Activated naive CD4-positive, alpha-beta T cell treated with anti-CD3 and anti-CD28 coated beads, Interleukin-2, amount 10 ng/mL, durations not matched to agents 7 days and 5 days (primary cell): ENCODE data around the gene HGFAC.

ENCODE experiments used
- CTCF ChIA-PET: fragments of 350-600 bp; sonication (Branson Sonifier 250); formaldehyde crosslinking; loops from one replicate; lab custom pipeline; 2021; ENCODE audit warnings: antibody characterized with exemption; lab: Charles Lee
- DNase-seq: peaks from one replicate; pipeline ENCODE4 v3.0.0-alpha.2; 2020
- H3K27ac Mint-ChIP-seq: one replicate; pipeline ENCODE4 v1.8.0; 2021; ENCODE audit warnings: mild to moderate bottlenecking, moderate library complexity, mixed read lengths
- H3K27me3 Mint-ChIP-seq: one replicate; pipeline ENCODE4 v1.8.0; 2021; ENCODE audit warnings: mild to moderate bottlenecking, mixed read lengths
- H3K36me3 Mint-ChIP-seq: one replicate; pipeline ENCODE4 v1.8.0; 2021; ENCODE audit warnings: mixed read lengths
- H3K4me1 Mint-ChIP-seq: one replicate; pipeline ENCODE4 v1.8.0; 2021; ENCODE audit warnings: mixed read lengths
- H3K4me3 Mint-ChIP-seq: one replicate; pipeline ENCODE4 v1.8.0; 2021; ENCODE audit warnings: mild to moderate bottlenecking, moderate library complexity, mixed read lengths
- H3K9me3 Mint-ChIP-seq: one replicate; pipeline ENCODE4 v1.8.0; 2021; ENCODE audit warnings: mixed read lengths

Gene HGFAC

DNA sequence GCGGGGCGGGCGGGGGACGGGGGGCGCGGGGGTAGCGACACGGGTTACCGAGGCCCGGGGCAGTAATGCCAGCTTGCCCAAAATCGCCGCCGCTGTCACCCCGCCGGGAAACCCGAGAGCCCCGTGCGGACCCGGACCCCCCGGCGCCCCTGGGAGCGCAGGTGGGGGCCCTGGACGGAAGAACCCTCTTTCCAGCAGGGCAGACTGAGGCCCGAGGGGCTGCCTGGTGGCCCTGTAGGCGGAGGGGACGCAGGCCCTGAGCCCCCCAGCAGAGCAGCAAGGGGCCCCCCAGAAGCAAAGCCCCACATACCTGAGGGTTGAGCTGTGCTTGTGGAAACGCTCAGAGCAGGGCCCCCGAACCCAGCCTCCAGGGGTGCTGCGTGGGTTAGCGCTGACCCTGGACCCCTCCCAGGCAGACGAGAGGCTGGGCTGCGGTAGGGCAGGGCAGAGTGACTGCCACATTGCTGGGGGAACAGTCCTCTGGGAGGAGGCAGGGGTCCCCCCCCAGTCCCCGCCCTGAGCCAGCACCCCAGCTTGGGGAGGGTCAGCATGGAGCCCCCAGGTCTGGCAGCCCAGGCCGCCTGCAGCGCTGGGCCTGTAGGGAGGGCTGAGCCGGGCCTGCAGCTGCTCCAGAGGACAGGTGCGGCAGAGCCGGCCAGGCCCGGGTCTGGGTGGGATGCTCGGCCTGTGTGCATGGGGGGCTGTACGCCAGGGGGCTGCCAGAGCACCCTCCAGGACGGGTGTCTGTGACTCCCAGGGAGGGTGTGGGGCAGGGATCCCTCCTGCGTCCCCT is 22.0 kb downstream of the HGFAC start:
- no peak overlapping the region for H3K27ac Mint-ChIP-seq
- CTCF ChIA-PET = no interaction called here
- no peak for DNase-seq
- no peak overlapping the region for H3K4me3 Mint-ChIP-seq
- H3K27me3 Mint-ChIP-seq = peaks cover 54% of the 10 kb centered on the region
- no peaks in the 10 kb centered on the region for H3K36me3 Mint-ChIP-seq
- H3K4me1 Mint-ChIP-seq = no peaks in the 10 kb centered on the region
- H3K9me3 Mint-ChIP-seq = no peaks in the 10 kb centered on the region

DNA sequence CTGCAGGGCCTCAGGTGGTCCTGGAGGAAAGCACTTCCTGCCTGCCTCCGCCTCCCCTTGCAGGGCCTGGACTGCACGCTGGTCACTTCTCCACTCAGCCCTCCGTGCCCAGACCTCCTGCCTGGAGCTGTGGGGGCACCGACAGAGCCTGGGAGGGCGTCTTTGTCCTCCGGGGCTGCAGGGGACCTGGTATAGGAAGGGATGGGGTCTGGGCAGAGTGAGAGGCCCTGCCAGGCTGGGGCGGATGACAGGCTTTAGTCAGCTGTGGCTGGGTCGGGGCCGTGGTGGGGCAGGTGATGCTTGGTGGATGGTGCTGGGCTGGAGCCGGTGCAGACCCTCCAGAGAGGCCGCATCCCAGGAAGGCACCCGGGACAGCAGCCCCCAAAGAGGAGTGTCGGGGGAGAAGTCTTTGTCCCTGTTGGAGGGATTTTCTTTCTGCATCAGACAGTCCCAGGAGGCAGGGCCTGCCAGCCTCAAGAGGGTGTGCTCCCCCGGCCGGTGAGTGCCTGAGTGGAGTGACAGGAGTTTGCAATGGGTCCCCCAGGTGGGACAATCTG is 22.7 kb downstream of the HGFAC start:
- no peaks in the 10 kb centered on the region for H3K9me3 Mint-ChIP-seq
- no peak overlapping the region for H3K4me3 Mint-ChIP-seq
- peaks cover 47% of the 10 kb centered on the region for H3K27me3 Mint-ChIP-seq
- no peaks in the 10 kb centered on the region for H3K36me3 Mint-ChIP-seq
- H3K4me1 Mint-ChIP-seq = no peaks in the 10 kb centered on the region
- no peak for DNase-seq
- no peak overlapping the region for H3K27ac Mint-ChIP-seq
- CTCF ChIA-PET = no interaction called here

GRCh38 chr4:3464911-3465697 is 23.3 kb downstream of the HGFAC start:
- CTCF ChIA-PET = no interaction called here
- Mint-ChIP-seq H3K9me3 (no peaks in the 10 kb centered on the region), H3K4me1 (no peaks in the 10 kb centered on the region), H3K36me3 (no peaks in the 10 kb centered on the region), H3K27ac (no peak overlapping the region), H3K4me3 (no peak overlapping the region), H3K27me3 (peaks cover 47% of the 10 kb centered on the region)
- no peak for DNase-seq

DNA sequence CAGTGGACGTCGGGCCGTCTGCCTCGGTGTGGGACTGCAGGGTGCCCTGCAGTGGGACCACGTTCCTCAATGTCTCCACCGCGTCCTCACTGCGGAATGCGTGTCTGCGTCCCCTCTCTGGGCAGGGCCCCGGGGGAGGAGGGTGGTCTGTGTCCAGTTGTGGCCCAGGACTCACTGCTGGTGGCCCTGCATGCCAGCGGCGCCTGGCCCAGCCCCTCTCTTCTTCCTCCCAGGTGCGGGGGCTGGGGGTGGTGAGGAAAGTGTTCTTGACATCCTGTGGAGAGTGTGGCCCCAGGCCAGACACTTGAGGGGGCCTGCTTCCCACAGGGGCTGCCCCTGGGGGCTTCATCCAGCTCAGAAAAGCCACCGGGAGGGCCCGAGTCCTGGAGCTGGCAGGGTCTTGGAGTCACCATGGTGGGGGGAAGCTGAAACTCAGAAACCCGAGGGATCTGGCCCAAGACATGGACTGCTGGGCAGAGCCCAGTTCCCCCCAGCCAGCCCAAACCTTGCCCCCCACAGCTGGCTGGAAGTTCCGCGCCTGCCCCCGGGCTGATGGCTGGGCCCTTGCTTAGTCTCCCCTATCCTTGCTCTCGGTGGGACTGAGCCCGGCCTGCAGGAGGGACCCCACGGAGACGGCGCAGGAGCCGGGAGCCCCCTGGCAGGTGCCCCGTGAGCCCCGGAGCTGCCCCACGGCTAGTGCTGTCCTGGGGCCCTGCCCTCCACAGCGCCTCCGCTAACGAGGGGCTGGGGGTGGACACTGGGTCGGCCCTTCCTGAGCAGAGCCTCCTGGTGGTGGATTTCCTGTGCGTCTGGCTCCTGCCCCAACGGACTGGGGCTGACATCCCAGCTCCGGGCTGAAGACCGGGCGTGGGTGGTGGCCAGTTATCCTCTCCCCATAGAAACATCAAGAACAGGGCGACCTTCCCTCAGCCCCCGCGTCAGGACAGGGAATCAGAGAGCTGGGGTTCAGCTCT is 24.2 kb downstream of the HGFAC start:
- H3K36me3 Mint-ChIP-seq = no peaks in the 10 kb centered on the region
- no peaks in the 10 kb centered on the region for H3K4me1 Mint-ChIP-seq
- peaks cover 42% of the 10 kb centered on the region for H3K27me3 Mint-ChIP-seq
- no peaks in the 10 kb centered on the region for H3K9me3 Mint-ChIP-seq
- no peak overlapping the region for H3K4me3 Mint-ChIP-seq
- CTCF ChIA-PET = no interaction called here
- no peak for DNase-seq
- H3K27ac Mint-ChIP-seq = no peak overlapping the region

GRCh38 chr4:3466691-3467600 is 25.2 kb downstream of the HGFAC start:
- H3K9me3 Mint-ChIP-seq = no peaks in the 10 kb centered on the region
- H3K4me3 Mint-ChIP-seq = no peak overlapping the region
- H3K27ac Mint-ChIP-seq = no peak overlapping the region
- peaks cover 33% of the 10 kb centered on the region for H3K27me3 Mint-ChIP-seq
- DNase-seq = no peak
- CTCF ChIA-PET = no interaction called here
- no peaks in the 10 kb centered on the region for H3K4me1 Mint-ChIP-seq
- H3K36me3 Mint-ChIP-seq = no peaks in the 10 kb centered on the region

GRCh38 chr4:3467601-3468031 is 25.8 kb downstream of the HGFAC start:
- H3K4me1 Mint-ChIP-seq = no peaks in the 10 kb centered on the region
- H3K27ac Mint-ChIP-seq = no peak overlapping the region
- CTCF ChIA-PET = no interaction called here
- H3K27me3 Mint-ChIP-seq = peaks cover 26% of the 10 kb centered on the region
- no peaks in the 10 kb centered on the region for H3K36me3 Mint-ChIP-seq
- no peaks in the 10 kb centered on the region for H3K9me3 Mint-ChIP-seq
- no peak for DNase-seq
- no peak overlapping the region for H3K4me3 Mint-ChIP-seq

- CTCF ChIA-PET = no interaction called here
- peaks cover 21% of the 10 kb centered on the region for H3K27me3 Mint-ChIP-seq
- no peak overlapping the region for H3K4me3 Mint-ChIP-seq
- no peaks in the 10 kb centered on the region for H3K4me1 Mint-ChIP-seq
- H3K36me3 Mint-ChIP-seq = no peaks in the 10 kb centered on the region
- H3K27ac Mint-ChIP-seq = no peak overlapping the region
- no peaks in the 10 kb centered on the region for H3K9me3 Mint-ChIP-seq
- no peak for DNase-seq
These were observed 26.4 kb downstream of the HGFAC start for GRCh38 chr4:3468154-3468553.

DNA sequence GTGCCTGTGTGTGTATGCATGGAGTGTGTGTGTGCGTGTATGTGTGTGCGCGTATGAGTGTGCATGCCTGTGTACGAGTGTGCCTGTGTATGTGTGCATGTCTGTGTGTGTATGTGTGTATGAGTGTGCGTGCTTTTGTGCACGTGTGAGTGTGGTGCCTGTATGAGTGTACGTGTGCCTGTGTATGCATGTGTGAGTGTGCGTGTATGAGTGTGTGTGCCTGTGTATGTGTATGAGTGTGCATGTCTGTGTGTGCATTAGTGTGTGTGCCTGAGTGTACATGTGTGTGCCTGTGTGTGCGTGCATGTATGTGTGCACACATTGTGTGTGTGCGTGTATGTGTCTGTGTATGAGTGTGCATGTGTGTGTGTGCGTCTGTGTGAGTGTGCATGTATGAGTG is 27.0 kb downstream of the HGFAC start:
- no peak for DNase-seq
- H3K9me3 Mint-ChIP-seq = no peaks in the 10 kb centered on the region
- CTCF ChIA-PET = no interaction called here
- peaks cover 16% of the 10 kb centered on the region for H3K27me3 Mint-ChIP-seq
- H3K27ac Mint-ChIP-seq = no peak overlapping the region
- H3K36me3 Mint-ChIP-seq = no peaks in the 10 kb centered on the region
- no peaks in the 10 kb centered on the region for H3K4me1 Mint-ChIP-seq
- no peak overlapping the region for H3K4me3 Mint-ChIP-seq

- Mint-ChIP-seq H3K4me3 (no peak overlapping the region), H3K27ac (no peak overlapping the region), H3K4me1 (no peaks in the 10 kb centered on the region), H3K9me3 (no peaks in the 10 kb centered on the region), H3K36me3 (no peaks in the 10 kb centered on the region), H3K27me3 (peaks cover 8% of the 10 kb centered on the region)
- no peak for DNase-seq
- CTCF ChIA-PET = interaction anchor here (0.9 kb wide), 1 partner anchor 11 kb away, joined by 3 read pairs; no protein-coding TSS in a partner anchor
These were observed 27.8 kb downstream of the HGFAC start for GRCh38 chr4:3469386-3470243.

DNA sequence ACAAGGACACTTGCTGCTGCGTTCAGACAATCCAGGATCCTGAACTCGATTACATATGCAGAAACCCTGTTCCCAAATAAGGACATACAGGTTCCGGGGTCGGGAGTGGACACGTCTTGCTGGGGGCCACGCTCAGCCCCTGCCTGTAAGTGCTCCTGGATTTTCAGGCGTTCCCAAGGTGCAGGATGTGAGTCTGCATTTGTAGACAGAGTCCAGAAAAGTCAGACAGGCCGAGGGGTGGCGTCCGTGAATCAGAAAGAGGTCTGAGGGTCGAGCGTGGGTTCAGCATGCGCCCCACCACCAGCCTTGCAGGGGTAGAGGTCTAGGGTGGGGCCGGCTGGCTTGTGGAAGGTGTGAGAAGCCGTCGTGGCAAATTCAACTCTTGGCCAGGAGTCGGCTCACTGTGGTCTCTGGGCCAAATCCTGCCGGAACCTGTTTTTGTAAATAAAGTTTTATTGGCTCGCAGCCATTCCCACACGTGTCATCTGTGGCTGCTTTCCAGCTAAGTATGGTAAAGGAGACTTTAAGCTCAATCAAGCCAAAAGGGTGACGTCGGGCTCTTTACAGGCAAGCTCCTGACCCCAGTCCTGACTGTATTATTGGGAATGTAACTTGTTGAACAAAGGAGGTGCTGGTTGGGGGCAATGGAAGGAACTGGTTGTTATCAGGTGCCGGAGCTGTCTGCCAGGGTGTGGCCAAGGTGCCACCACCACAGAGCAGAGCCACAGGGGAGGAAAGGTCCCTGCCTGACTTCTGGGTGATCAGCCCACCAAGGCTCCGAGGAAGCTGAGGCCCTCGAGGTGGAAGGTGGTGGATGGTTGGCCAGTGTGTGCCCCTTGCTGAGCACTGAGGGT is 28.7 kb downstream of the HGFAC start:
- no peak overlapping the region for H3K4me3 Mint-ChIP-seq
- CTCF ChIA-PET = interaction anchor here (0.9 to 2.5 kb wide), 2 partner anchors 10 to 11 kb away, joined by 3 to 8 read pairs; no protein-coding TSS in a partner anchor
- no peaks in the 10 kb centered on the region for H3K4me1 Mint-ChIP-seq
- DNase-seq = no peak
- no peaks in the 10 kb centered on the region for H3K27me3 Mint-ChIP-seq
- H3K9me3 Mint-ChIP-seq = no peaks in the 10 kb centered on the region
- H3K36me3 Mint-ChIP-seq = no peaks in the 10 kb centered on the region
- no peak overlapping the region for H3K27ac Mint-ChIP-seq

DNA sequence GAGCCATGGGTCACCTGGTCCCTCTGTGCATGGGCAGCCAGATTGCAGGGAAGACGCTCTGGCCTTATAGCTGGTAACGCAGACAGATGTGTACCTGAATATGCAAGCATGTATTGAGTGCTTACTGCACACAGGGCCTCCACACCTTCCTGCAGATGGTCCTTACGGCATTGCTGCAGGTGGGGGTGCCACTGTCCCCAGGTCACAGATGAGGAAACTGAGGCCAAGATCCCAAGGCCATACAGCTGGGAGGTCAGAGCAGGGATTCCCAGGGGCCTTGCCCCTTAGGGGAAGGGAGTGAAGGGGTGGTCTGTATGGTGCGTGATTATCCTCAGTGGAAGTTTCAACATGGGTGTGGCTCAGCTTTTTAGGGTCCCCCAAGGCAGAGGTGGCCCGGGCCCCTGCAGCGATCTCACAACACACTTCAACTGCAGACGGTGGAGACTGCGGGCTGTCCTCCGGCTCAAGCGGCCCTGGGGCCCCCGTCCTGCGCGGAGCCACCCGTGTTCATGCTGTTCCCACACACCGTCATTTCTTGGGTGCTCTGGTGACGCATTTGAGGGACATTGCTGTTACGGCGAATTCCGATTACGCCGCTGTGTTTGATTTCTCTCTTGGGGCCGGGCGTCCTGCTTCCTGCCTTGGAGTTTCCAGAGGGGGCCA is 29.5 kb downstream of the HGFAC start:
- H3K27me3 Mint-ChIP-seq = no peaks in the 10 kb centered on the region
- CTCF ChIA-PET = interaction anchor here (2.5 kb wide), 1 partner anchor 10 kb away, joined by 8 read pairs; no protein-coding TSS in a partner anchor
- no peaks in the 10 kb centered on the region for H3K36me3 Mint-ChIP-seq
- DNase-seq = no peak
- no peaks in the 10 kb centered on the region for H3K4me1 Mint-ChIP-seq
- no peaks in the 10 kb centered on the region for H3K9me3 Mint-ChIP-seq
- no peak overlapping the region for H3K4me3 Mint-ChIP-seq
- H3K27ac Mint-ChIP-seq = no peak overlapping the region
